NCI-H128 (cell line): ENCODE data around the gene LSR.

Experiments
- DNase-seq: peaks from one replicate; lab custom pipeline; 2025; ENCODE audit not compliant: unreplicated experiment; lab: John Stamatoyannopoulos, UW

Gene LSR

DNA sequence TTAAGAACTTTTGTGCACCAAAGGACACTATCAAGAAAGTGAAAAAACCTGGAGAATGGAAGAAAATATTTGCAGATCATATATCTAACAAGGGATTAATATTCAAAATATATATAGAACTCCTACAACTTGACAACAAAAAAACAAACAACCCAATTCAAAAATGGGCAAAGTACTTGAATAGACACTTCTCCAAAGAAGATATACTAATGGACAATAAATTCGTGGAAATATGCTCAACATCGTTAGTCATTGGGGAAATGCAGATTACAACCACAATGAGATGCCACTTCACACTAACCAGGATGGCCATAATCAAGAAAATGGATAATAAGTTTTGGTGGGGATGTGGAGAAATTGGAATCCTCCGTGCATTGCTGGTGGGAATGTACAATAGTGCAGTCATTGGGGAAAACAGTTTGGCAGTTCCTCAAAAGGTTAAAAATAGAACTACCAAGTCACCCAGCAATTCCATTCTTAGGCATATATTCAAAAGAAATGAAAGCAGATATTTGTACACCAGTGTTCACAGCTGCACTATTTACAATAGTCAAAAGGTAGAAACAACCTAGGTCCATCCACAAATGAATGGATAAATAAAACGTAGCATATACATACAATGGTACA, 2.2 kb upstream of the LSR start:
- no peak for DNase-seq

DNA sequence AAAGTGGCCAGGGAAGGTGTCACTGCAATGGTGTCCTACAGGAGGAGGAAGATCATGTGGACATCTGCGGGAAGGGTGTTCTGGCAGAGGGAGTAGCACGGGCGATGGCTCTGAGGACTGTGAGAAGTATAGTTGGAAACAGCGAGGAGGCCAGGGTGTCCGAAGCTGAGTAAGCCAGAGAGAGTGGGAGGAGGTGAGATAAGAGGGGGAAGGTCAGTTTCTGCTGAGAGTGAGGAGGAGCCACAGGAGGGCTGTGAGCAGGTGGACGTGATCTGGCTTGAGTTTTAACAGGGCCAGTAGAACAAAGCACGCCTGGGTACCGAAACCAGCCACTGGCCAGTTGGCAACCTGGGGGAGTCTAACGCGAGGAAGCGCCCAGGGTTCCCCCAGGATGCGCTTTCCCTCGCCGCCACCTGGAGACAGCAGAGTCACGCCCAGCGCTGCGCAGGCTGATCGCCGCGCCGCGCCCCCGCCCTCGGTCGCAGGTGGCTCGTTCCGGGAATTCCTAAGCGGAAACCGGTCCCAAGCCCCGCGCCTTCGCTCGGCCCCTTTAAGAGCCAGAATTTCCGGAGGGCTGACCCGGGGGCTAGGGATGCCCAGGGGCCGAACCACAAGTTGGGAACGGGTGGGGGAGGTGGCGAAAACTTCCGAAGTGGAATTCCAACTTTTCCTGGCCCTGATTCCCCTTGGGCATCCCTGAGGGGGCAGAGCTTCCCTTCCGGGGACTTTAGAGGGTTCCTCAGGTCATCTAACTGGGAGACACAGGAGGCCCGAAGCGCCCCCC, 1.1 kb upstream of the LSR start:
- peak; percentile 83 for DNase-seq

DNA sequence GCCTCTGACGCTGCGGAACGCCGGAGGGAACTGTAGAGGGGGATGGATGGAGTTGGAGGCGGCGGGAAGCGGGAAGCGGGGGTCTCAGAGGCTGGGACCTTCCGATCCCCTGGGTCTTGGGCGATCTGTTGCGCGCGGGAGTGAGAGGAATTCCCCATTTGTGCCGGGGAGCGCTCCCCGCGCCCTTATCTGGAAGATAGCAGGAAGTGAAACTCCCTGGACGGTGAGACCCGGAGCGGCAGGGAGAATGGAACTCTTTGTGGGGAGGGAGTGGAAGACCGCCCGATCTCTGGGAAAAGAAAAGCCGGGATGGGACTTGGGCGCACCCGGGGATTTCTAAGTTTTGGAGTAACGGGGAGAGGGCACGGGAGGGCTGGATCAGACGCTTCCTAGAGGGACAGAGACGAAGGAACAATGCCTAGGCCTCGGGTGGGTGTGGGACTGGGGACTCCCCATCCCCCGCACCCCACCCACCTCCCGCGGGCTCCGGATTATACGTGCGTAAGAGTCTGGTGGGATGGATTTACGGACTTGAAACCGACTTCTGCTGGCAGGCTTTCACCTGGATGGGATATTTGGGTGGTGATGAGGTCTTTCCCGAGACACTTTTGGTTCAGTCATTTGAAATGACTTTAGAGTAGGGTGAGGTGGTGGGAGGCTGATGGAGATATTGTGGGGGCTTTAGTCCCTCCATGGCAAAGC, 495 bp downstream of the LSR start:
- no peak for DNase-seq

DNA sequence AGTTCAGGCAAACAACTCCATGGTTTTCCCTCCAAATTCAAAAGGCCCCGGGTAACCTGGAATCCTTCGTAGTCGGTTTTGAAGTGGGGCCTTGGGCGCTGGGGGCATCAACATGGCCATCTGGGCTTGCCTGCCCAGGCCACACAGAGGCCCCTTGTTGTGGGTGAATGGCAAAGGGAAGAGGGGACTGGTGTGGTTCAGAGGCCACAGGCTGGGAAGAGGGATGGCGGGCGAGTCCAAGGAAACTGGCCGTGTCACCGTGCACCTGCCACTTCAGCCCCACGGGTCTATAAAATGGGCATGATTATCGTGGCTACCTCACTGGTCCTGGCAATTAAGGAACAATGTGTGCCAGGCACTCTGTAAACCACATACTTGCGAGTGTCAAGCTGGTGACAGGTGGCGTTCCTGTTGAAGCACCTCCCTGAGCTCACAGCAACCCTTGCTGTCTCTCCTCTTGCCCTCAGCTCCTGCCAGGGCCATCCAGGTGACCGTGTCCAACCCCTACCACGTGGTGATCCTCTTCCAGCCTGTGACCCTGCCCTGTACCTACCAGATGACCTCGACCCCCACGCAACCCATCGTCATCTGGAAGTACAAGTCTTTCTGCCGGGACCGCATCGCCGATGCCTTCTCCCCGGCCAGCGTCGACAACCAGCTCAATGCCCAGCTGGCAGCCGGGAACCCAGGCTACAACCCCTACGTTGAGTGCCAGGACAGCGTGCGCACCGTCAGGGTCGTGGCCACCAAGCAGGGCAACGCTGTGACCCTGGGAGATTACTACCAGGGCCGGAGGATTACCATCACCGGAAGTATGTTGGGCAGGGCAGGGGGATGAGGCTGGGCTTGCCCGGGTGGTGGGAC, 1.3 kb downstream of the LSR start:
- DNase-seq = no peak

DNA sequence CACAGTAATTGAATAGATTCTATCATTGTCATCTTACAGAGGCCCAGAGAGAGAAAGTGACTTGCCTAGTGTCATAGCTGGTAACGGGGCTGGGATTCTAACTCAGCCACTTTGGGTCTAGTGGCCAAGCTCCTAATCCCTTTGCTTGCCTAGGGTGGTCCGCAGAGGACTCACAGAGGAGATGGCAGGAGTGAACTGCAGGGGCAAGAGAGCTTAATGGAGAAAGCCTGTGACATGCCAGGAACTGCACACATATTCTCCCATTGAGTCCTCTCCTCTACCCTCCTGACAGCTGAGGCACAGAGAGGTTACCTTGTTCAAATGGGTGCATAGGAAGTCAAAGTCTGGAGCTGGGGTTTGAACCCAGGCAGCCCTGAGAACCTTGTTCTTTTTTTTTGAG, 2.7 kb downstream of the LSR start:
- DNase-seq = no peak

DNA sequence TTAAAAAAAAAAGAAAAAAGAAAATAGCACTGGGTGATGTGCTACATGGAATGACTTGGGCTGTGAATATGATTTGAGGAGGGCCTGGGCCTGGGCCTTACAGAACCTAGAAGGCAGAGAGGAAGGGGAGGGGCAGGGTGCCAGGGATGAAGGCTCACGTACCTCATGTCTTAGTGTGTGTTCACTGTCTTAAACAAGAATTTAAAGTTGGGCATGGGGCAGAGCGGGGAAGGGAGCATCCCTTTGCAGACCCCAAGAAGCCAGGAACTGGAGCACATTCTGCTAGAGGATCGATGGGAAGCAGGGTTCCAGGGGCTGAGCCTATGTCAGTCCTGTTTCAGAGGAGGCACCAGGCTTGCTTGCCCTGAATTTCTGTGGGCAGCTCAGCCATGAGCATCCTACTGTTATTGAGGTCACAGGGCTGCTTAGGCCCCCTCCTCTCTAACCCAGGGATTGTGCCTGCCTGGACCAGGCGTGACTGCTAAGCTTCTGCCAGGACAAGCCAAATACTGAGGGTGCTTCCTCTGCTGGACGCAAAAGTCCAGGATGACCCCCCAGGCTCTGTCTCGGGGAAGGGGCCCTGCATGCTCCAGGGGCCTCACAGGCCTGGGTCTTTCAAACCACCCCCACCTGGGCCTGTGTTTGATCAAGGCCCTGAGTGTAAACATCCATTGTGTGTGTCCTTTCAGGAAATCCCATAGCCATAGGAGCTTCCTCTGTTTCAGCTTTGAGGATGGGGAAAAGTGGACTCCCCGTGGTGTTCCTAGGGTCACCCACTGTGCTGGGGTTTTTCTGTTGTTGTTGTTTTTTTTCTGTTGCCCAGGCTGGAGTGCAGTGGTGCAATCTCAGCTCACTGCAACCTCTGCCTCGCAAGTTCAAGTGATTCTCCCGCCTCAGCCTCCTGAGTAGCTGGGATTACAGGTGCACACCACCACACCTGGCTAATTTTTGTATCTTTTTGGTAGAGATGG, 4.8 kb downstream of the LSR start:
- no peak for DNase-seq

DNA sequence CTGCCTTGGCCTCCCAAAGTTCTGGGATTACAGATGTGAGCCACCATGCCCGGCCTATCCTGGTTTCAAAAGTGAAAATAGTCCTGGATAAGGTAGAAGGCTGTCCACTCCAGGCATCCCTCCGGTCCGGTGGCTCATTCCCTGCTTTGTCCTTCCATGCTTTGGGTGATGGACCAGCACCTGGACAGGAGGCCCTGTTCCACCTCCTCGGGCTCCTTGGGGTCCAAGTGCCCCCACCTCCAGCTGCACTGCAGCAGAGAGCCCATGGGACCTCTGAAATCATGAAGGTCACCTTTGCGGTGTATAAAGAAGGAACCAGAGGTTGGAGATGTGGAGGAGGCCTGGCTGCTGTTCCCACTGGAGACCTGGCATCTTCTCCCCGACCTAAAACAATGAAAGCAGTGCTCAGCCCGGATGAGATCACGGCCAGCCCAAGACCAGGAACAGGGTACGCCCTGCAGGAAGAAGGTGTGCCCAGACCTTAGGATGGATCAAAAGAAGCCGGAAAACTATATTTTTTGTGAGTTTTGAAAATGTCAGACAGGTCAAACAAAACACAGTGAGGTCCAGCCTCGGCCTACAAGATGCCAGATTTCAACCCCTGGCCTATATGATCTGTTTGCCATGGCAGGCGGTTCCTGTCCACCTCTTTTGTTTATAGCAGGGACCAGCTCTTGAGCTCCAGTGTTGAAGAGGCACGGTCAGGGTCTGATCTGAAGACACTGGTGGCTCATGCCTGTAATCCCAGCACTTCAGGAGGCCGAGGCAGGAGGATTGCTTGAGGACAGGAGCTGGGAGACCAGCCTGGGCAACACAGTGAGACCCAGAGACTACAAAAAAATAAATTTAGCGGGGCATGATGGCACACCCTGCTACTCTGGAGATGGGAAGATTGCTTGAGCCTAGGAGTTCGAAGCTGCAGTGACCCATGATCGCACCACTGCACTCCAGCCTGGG, 5.8 kb downstream of the LSR start:
- DNase-seq = no peak

DNA sequence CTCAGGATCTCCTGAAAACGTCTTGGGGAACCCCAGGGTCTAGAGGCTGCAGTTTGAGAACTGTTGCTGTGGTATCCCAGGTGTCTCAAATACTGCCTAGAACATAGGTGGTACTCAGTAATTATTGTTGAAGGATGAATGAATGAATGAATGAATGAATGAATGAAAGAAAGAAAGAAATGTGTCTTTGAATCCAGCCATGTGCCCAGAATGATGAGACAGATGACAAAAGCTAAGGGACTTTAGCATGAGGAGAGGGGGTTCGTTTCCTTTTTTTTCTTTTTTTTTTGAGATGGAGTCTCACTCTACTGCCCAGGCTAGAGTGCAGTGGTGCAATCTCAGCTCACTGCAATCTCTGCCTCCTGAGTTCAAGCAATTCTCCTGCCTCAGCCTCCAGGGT, 7.8 kb downstream of the LSR start:
- DNase-seq = no peak

DNA sequence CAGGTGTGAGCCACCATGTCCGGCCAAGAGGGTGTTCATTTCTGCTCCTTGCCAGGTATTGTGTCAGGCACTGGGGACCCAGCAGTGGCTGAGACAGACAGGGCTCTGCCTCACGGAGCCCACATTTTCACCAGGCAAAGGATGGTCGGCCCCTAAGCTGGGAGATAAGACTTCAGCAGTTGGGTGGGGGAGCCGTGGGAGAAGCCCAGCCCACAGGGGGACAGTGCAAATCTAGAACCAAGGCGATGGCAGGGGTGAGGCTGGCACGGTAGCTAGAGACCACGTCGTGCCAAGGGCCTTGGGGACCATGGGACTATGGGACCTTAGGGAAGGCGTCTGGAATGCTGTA, 8.3 kb downstream of the LSR start:
- no peak for DNase-seq

DNA sequence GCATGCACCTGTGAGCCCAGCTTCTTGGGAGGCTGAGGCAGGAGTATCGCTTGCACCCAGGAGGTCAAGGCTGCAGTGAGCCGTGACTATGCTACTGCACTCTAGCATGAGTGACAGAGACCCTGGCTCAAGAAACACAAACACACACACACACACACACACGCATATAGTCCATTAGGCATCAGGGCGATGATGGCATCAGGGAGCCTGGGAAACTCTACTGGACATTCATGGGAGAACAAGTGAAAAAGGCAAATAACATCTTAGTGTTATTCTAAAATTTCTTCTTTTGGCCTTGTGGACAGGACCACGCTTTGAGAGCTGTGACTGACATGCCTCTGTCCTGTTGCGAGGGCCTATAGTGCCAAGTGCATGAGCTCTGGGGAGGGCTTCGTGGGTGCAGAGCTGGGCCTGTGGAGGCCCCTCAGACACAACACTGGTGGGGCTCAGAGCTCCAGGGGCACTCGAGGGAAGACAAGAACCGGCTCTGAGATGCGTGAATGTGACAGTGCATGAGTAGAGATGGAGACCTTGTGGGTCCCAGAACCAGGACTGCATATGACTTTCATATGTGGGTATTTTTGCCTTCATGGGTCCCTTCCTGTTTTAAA, 12.0 kb downstream of the LSR start:
- DNase-seq = no peak

DNA sequence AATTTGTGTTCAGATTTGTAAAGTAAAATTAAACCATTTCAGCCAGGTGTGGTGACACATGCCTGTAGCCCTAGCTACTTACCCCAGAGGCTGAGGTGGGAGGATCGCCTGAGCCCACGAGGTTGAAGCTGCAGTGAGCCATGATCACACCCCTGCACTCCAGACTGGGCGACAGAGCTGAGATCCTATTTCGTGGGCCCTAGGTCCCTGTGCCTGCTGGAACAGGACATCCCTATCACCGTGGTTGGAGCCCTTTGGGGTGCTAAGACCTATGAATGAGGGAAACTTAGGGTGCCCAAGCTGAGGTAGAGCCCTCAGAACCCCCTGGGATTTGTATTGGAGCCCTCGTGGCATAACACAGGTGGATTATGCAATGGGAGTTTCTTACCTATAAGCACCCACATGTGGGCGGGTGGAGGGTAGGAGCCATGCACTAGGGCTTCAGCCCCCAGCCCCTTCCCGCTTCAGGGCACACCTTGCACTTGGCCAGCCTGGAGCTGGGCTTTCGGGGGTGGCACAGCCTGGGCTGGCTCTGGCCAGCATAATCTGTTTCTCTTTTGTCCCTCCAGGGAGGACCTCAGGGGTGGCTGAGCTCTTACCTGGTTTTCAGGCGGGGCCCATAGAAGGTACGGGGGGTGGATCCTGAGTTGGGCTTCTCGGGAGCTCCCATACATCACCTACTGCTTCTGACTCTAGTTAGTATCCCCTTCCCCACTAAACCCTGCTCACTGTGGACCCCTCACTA, 12.7 kb downstream of the LSR start:
- no peak for DNase-seq

DNA sequence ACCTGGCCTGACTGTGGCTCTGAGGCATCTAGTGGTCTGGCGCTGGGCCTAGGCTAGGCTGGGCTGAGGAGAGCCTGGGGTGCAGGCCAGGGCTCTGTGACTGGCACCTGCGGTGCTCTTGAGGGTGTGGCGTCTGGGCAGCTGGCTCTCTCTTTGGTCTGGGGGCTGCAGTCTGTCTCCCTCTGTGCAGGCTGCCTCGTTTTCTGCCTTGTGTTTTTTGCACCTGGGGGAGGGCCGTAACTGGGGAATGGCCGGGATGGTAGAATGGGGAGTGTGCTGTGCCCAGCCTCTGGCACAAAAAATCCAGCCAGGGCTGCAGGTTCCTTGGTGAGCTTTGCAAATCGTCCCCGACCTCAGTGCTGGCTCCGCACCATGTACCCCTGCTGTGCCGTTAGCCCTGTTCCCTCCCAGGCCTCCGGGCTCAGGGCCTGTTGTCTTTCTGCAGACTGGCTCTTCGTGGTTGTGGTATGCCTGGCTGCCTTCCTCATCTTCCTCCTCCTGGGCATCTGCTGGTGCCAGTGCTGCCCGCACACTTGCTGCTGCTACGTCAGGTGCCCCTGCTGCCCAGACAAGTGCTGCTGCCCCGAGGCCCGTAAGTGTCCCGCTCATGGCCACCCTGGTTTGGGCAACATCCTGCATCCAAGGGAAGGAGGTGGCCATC, 13.4 kb downstream of the LSR start:
- DNase-seq = no peak

DNA sequence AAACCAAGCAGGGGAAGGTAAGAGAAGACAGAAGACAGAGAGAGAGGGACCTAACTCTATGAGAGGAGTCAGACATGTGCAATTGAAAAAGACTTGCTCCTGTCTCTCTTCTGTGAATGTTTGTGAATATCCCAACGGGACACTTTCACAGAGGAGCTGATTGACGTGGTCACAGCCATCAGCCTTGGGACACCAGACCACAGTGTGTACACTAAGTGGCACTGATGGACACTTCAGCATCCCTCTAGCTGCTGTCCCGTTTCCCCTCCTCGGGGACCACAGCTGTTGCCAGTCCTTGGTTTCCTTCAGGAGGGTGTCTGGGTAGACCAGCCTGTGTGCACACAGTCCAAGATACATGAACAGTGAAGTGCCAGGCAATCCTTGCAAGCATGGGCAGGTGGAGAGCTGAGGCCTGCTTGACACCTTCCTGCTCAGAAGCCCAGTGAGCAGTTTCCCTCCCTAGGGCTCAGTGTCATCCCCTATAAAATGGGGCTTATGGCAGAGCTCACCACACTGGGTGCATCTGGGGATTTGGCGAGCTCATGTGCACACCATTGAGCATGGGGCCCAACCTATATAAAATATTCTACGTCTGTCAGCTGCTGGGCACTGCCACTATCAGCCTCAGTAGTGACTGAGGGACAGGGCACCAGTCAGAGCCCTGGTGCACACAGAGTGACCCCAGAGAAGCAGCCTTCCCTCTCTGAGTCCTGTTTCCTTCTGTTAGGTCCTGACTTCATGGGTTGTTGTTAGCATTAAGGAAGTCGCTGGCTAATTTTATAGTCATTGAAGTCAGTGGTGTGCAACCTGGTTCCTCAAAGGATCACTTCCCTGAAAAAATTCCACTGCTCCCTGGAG, 15.7 kb downstream of the LSR start:
- DNase-seq = no peak

DNA sequence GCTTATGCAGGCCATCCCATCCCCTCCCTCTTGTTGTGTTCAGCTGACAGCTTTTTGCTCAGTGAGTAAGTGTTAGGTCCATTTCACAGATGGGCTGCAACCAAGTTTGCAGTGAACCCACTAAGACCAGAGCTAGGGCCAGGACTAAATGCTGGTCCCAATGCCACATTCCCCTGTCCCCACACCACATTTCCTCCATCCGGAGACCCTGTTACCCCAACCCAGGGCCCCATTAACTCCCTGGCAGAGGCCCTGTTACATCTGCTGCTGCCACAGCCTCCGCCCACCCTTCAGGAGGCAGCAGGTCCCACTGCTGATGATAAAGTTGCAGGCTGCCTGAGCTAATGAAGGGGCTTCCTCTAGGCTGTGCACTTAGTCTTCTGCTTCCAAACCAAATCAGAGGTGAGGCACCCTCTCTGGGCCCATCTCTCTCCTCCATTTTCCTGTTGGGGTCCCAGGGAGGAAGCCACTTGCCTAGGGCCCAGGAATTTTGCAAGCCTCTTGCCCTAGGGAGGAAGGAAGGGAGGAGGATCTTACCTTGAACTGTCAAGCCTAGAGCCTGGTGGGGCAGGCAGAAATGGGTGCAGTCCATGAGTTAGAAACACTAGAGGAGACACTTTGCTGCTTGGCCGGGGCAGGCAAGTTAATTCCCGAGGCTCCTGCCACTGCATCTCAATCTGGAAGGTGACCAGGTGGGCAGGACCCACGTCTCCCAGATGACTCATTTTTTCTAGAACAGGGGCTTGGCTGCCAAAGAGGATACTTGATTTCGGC, 16.5 kb downstream of the LSR start:
- DNase-seq = no peak

DNA sequence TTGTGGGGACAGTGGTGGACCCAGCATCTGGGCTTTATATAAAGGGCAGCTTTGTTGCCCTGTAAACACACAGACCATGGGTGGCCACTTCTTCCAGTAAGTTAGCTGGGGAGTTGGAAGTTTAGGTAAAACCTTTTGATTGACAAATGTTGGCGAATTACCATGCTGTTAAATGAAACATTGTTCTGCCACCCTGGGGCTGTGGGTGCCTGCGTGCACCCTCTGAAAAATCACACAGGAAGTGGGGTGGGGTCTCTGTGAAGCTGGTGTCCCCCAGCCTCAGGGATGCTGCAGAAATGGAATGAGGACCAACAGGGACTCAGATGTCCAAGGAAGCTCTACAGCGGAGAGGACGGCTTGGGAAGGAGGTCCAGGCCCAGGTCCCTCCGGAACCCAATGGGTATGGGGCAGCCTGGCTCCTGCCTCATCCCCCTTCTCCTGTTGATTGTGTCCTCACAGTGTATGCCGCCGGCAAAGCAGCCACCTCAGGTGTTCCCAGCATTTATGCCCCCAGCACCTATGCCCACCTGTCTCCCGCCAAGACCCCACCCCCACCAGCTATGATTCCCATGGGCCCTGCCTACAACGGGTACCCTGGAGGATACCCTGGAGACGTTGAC, 17.2 kb downstream of the LSR start:
- no peak for DNase-seq
